GF-D8 (cell line): ENCODE data around the gene LMO2.
"Not testable (repeated sequence)": the region's sequence is repeated elsewhere in the genome, so short reads cannot be mapped to it uniquely, and the experiment has no call there.

ENCODE experiments used
- DNase-seq: peaks from one replicate; lab custom pipeline; 2025; lab: John Stamatoyannopoulos, UW

The LMO2 gene

DNA sequence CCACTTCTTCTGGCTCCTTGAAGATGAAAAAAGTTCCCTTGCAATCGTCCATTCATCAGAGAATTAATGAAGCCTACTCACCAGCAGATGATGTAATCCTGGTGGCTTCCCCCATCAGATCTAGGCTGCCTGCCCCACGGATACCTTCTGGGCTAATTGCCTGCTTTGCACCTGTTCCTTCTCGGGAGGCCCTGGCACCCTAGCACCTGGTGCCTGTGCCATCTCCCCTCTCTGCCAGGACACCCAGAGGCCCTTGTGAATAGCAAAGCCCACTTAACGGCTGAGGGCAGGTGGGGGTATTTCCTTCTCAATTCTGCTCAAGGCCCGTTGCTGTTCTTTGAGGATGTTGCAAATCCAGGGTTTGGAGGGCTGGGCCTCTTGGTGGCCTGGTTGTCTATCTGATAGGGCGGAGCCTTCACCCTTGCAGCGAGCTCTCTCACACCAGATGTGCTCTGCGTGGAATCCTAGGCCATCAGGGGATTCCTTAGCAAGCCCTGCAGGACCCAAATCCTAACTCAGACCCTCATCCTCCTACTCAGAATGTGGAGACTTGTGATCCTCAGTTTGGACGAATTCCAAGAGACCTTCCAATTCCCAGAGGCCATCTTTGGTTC, at the start of gene LMO2:
Gene LMO2 (minus strand): TSS at position 363 of the 614 bp plus-strand sequence. CDS start 22,360 bp downstream, outside the sequence.
- DNase-seq, result peak; percentile 80

DNA sequence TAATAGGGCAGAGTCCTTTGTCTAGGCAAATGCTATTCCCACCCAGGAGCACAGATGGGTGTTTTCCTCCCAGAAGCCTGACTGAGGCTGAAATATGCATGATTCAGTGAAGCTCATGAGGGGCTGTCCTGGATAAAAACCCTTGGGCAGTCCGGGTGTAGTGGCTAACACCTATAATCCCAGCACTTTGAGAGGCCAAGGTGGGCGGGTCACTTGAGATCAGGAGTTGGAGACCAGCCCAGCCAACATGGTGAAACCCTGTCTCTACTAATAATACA, 48.6 kb upstream of the LMO2 start:
- DNase-seq, result no peak

DNA sequence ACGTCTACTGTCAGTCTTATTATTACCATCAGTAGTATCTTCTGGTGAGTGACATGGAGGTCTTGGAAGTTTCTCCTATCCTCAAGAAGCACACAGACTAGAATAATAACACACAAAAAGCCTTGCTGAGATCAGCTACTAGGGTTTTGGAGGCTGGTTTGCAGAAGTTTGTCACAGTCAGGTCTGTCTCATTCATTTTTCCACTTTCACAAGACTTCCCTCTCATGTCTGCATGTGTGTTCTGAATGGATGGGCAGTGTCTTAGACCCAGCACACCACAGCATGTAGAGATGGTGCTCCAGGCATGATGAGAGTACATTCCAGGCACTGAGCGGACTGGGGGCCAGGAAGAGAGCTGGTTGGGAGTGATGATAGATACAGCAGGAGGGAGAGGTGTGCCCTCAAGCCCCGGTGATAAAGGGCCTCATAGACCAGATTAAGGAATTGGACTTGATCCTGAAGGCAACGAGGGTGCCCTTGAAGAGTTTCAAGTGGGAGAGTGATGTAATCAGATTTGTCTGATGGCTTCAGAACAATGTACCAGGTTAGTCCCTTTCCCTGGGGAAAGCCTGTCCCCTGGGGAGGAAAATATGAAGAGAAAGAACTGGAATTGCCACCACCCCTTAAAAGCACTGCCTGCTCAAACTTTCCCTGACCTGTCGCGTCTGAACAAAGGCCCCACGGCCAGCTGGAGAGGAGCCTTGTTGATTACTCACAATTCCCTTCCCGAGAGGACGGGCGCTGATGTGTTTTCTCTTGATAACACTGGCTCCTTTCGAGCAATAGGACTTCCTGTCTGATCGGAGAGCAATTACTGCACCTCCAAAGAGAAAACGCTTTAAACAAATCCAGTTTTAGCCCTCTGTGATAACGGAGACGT, 45.1 kb upstream of the LMO2 start:
- DNase-seq, result no peak

DNA sequence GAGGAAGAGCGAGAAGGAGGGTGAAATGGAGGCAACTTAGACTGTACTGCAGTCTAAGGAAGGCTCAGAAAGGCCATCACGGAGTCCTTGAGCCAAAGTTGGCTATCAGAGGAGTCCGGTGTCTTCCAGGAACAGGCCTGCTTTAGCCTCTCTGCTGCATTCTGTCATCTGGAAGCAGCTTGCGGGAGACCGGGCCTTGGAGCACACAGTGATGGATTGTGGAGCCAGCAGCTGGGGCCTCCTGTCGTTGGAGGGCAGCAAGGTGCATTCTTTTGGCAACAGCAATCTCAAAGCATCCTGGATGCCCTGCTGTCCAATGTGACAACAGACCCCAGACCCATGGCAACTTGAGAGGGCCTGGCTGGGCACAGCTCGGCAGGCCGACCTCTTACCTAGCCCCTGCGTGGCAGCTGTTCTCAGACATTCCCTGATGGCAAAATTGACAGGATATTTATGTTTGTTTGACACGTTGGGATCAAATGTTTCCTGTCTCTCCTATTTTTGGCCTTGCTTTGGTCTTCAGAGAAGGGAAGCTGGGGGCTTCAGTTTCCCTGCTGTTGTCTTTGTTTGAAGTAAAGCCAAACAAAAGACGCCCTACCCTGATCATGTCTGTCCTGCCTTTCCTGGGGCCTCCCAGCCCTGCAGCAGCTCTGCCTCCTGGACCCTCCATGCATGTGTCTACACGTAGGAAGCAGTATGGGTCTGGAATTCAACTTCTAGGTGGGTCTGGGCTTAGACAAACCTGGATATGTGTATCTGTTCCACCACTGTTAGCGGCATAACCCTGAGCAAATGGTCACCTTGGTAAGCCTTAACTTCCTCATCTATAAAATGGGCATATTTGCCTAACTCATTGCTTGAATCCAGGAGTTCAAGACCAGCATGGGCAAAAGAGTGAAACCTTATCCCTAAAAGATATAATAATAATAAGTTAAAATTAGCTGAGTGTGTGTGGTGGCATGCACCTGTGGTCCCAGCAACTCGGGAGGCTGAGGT, 43.9 kb upstream of the LMO2 start:
- no peak for DNase-seq

DNA sequence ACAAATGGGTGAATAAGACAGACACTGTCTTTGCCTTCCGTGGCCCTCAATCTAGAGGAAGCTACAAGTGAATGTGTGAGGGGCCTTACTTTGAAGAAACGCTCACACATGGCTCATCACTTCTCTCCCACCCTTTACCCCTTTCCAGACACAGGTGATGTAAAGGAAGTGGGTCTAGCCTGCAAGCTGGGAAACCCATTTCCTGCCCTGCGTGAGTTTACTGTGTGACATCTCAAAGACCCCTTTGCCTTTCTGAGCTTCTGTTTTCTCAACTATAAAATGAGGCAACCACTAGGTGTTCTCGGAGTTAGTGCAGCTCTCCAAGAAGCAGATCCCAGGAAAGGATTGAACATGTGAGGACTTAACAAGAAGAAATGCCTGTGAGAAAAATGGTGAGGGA, 43.1 kb upstream of the LMO2 start:
- DNase-seq, result no peak

DNA sequence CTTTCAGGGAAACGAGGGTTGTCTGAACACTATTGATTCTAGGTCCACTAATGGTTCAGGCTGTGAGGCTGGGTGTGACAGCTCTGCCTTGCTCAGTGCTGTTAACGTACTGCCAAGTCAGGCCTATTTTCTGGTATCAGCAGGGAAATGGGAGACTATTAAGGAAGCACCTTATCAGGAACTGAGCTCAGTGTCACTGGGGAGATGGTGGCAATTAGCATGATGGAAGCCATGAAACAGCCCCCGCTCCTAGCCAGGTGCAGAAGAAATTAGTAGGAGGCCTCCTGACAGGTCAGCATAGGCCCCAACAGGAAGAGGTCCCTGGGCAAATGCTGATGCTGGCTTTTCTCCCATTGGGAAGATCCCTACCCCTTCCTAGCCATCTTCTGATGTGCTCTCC, 42.6 kb upstream of the LMO2 start:
- DNase-seq, result no peak

DNA sequence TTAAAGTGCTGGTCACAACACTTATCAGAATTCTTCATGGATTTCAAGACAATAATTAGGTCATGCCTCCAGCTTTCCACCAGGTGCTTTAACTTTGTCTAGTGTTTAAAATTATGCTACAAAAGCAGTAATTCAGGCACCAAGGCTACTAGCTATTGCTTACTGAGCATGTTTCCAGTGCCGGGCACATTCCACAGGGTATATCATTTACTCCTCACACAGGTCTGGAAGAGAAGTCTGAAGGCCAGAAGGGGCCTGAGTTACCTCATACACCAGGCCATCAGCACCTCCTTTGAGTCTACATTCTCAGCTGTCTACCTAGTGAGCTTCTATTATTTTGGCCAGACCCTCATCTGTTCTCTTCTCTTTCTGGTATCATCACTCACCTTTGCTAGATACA, 41.7 kb upstream of the LMO2 start:
- DNase-seq, result no peak

DNA sequence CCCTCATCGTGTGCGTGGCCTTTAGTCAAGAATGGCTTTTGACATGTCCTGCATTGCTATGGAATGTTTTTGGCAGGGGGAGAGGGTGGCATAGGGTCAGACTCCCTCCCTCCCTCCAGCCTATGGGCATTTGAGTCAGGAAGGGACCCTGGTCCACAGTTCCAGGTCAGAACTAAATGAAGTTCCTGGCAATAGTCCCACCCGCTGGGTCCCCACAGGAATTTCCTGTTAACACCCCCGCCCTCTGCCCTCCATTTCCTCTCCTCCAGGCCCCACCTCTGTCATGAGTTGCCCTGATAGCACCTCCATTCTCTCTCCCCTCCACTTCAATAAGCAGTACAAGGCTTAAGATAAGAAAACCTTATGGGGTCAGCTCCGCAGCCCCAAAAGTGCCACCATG, 40.8 kb upstream of the LMO2 start:
- no peak for DNase-seq

DNA sequence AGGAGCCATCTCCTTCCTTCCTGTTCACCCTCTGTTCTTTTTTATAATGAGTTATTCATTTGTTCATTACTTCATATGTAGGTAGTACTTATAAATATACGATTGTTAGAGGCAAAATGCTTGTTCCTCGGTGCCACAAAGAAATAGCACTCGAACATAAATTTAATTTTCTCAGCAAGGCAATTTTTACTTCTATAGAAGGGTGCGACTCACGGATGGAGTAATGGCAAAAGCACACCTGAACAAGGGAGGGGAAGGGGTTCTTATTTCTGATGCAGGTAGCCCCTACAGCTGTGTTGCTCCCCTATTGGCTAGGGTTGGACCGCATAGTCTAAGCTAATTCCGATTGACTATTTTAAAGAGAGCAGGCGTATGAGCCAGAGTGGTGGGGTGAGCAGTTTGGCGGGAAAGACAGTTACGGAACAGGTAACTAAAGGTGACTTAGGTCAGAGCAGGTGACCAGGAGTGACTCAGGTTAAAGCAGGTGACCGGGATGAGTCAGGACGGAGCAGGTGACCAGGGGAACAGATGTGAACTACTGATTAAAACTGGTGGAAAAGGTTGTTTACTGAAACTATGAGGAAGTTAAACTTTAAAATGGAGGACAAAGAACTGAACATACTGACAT, 40.0 kb upstream of the LMO2 start:
- DNase-seq, result not testable (repeated sequence)

DNA sequence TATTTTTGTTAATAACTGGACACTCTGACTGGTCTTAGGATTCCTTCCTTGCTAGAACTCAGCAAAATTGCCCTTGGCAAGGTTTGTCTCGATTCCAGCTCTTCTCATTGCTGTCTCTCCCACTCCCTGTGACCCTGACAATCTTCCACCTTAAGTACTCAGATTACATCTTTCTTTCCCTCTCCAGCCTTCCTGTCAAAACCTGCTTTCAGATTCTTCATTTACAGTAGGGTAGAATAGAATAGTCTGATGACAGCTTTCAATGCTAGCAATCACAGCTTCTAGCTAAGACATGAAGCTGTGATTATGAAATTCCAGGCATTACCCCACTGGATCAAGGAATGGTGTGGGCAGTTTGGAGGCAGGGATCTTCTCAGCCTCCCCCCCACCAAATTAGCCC, 39.2 kb upstream of the LMO2 start:
- DNase-seq, result no peak

DNA sequence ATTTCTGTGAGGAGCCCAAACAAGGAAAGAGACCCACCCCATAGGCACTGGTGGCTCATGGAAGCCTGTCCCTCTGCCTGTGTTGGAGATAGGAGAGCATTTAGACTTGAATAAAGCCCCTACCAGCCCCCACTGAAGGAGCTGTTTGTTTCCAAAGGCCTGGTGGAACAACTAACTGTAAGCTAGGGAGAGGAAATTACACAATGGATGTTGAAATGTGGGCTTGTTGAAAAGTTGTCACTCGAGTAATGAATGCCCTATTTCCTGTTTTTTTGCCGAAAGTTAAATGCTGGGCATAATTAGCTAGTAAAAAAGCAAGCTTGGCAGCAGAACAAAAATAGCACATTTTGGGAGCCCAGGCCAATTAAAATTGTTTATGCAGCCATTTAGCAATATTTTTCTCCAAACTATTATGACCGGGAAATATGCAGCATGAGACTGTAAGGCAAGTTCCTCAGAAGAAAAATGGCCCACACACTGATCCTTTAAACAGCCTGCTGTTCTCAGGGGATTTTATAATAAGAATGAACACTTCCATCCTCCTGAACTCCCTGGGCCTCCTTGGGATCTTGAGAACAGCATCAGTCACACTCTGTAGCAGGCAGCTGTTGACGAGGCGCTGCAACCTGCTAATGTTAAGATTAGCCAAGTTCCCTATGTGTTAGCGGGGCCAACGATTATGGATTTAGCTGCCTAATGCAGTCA, 38.6 kb upstream of the LMO2 start:
- peak; percentile 90 for DNase-seq

DNA sequence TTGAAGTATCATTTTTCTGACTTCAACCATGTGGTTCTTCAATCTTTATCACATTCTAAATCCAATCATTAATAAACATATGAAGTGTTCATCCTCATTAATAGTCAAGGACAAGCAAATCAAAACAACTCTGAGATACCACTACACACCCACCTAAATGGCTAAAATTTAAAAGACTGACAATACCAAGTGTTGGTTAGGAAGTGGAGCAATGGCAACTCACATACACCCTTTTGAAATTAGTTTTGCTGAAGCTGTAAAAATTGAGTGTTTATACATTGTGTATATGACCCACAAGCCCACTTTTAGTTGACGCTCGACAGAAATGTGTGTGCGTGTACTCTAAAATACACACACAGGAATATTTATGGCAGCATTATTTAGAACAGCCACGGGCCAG, 36.7 kb upstream of the LMO2 start:
- no peak for DNase-seq

DNA sequence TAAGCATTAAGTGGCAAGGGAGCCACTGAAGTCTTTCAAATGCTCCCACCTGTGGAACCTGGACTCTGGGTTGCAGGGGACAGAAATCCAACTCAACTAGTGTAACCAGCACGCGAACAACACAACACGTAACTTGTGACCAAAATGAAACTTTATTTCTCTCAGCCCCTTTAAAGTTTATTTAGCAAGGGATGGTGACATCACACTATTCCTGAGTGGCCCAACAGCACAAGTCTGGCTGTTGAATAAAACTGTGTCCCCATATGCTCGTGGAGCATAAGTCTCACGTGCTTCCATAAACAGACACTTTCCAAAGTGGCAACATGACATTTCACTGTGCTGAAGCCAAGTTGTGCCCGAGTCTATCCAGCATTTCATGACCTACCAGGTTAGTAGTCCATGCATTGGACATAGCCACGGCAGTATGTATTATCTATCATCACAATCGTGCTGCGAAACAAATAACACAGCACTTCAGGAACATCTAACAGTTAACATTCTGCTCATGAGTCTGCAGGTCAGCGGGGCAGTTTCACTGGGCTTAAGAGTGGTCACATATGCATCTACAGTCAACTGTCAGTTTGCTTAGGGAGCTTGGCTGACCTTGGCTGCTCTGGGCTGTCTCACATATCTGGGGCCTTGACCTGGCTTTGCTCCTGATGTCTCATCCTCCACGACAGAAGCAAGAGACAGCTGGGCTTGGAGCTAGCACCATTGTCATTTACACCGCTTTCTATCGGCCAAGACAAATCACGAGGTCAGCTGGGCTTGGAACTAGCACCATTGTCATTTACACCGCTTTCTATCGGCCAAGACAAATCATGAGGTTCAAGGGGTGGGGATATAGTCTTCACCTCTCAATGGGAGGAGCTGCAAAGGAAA, 35.0 kb upstream of the LMO2 start:
- DNase-seq, result no peak

DNA sequence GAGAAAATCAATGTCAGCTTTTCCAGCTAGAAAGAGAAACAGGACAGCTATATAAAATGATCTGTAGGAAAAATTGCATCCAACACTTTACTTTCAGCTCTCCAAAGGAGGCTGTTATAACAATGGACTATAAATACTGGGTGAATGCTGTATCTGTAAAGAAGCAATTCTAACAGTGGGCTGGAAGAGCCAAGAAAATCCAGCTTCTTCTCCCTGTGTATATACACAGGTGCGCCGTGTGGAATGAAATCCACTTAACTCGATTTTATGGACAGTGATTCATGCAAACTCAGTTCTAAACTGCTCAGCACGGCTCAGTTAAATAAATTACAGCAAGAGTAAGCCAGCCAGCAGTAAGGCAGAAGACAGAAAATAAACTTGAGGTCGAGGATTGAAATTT, 32.5 kb upstream of the LMO2 start:
- DNase-seq, result no peak

DNA sequence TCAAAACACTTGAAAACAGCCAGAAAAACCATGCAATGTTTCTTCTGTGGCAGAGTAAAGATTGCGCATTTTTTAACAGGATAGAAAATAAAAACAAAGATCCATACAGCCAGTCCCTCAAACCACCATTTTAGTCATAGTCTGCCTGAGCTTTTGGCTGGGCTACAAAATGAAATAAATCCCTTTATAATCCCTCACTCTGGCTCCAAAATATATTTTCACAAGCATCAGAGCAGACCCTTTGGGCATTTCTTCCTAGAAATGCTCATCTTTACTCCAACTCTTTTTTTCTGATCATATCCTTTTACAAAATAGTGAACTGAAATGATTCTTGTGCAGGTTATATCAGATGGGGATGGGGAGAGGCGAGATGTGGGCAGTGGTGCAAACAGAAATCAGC, 31.8 kb upstream of the LMO2 start:
- DNase-seq, result no peak

DNA sequence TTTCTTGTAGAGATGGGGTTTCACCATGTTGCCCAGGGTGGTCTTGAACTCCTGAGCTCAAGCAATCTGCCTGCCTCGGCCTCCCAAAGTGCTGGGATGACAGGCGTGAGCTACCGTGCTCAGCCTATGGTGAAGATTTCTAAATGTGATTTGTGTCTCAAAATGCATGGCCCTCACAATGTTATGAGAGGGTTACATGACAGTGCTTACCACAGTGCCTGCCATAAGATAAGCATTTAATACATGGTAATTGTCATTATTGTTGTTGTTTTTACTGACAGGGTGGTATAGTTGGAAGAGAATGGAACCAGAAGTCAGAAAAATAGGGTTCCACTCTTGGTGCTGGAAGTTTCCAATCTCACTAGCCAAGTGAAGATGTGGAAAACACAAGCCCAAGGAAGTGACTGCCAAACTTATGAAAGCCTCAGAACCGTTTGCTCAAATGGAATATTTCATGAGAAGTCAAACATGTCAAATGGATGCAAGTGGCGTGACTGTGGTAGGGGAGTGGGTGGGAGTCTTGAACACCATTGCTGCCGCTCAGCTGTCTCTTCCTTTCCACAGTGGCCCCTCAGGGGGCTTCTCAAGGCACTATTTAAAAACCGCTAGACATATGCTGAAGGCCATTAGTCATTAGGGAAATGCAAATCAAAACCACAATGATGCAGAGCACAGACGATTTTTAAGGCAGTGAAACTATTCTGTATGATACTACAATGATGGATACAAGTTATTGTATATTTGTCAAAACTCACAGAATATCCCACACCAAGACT, 29.1 kb upstream of the LMO2 start:
- DNase-seq, result no peak

DNA sequence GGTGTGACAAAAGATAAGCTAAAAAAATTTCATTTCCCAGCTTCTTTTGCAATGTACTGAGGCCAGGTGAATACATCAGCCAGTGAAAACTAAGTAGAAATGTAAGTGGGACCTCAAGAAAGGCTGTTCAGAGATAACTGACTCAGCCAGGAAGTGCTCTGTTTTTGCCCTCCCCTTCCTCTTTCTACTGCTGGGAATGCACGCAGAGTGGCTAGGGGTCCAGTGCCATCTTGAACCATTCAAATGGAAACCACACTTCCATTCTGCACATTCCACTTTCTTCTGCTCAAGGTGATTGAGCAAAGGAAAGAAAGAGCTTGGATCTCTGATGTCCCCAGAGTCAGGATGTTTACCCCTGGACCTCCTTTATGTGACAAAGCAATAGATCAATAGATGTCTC, 27.8 kb upstream of the LMO2 start:
- DNase-seq, result no peak

DNA sequence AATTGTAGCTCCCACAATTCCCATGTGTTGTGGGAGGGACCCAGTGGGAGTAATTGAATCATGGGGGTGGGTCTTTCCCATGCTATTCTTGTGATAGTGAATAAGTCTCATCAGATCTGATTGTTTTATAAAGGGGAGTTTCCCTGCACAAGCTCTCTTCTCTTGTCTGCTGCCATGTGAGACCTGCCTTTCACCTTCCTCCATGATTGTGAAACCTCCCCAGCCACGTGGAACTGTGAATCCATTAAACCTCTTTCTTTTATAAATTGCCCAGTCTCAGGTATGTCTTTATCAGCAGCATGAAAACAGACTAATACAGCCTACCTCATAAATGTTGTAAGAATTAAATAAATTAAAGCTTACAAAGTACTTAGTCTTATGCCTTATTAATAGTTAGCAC, 25.5 kb upstream of the LMO2 start:
- DNase-seq, result not testable (repeated sequence)

DNA sequence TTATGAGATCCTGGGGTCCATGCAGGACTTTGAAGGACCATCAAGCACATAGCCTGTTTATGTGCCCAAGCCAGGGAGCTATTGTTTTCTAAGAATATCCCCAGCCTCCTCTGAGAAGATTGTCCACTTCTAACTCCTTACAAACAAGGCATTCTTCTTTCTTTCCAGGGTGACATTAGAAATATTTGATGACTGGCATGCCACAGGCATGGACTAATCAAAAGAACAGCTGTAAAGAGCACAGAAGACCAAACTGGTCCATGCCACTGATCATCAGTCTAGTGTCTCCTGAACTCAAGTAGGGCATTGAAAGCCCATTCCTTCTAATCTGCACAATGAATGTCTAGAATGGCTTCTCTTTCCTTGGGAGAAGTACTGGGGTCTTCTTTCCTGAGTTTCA, 24.9 kb upstream of the LMO2 start:
- no peak for DNase-seq

DNA sequence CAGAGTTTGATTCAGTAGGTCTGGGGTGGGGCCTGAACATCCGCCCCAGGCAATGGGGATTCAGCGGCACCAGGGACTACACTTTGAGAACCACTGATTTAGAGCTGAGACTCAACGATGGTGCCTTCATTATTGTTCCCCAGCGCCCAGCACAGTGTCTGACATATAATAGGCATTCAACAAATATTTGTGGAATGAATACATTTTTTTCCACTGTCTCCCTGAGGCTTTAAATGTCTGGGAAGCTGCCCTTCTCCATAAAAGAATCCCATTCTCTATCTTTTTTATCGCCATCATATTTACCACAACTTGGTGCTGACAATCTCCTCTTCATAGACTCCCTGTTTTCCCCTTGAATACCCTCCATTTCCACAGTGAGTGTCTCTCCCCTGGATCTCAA, 23.6 kb upstream of the LMO2 start:
- DNase-seq, result no peak
